ENCODE data around the gene GPATCH4. TPM values are rescaled to one million over a fixed set of nuclear protein-coding genes. Genes with fewer than 3 reads are reported as not detected.

GPATCH4 gene
- total and polyA plus RNA-seq, 2 of the 4 experiments (the other 2 are of a cell fraction) = 32.6 to 41.8 TPM

- no peak within 1 kb of the TSS for H3K27ac ChIP-seq (ENCODE audit: insufficient read depth, low read length)
- no peak within 1 kb of the TSS for H2AFZ ChIP-seq (replicated peaks; ENCODE audit: low read length, poor library complexity)
- no peak within 1 kb of the TSS for H2AK5ac ChIP-seq (ENCODE audit: low read depth, low read length)
- H3K4me1 ChIP-seq (ENCODE audit: control insufficient read depth, insufficient read depth, low read length) = peaks cover 4% of the 10 kb centered on the region; the same call in 1 of the 2 replicates
- no peak within 1 kb of the TSS for H3K23ac ChIP-seq (ENCODE audit: low read depth, low read length)
- intact Hi-C loops (cut with micrococcal nuclease) = no loop called here
- no CpG with 5 or more reads among the region's 7 CpGs for WGBS, 2 experiments (ENCODE audit: extremely low coverage in 2 of 2, insufficient read length in 1 of 2)
- ATAC-seq (ENCODE audit: low read depth) = peak; percentile 32; the same call in 1 of the 2 replicates
- no peak for DNase-seq
- H3K18ac ChIP-seq (ENCODE audit: low read depth, low read length) = no peak within 1 kb of the TSS
- H3K27me3 ChIP-seq (ENCODE audit: control insufficient read depth, insufficient read depth, low read length) = peaks cover 67% of the 10 kb centered on the region
- no peak within 1 kb of the TSS for H2BK120ac ChIP-seq (ENCODE audit: low read depth, low read length)
- H4K8ac ChIP-seq (ENCODE audit: low read depth in 2 of 2, low read length in 2 of 2) = no peak within 1 kb of the TSS
- H3K9me3 ChIP-seq (ENCODE audit: control insufficient read depth, insufficient read depth, low read length) = no peaks in the 10 kb centered on the region
- H3K4ac ChIP-seq (ENCODE audit: low read depth, low read length) = no peak within 1 kb of the TSS
- H3K4me3 ChIP-seq (ENCODE audit: insufficient read depth, low read depth, low read length) = no peak within 1 kb of the TSS
- no peak within 1 kb of the TSS for H3K4me2 ChIP-seq (ENCODE audit: low read depth, low read length)
- CTCF ChIA-PET = interaction anchor here (1.3 kb wide), 1 partner anchor 107 kb away, joined by 4 read pairs; no protein-coding TSS in a partner anchor
- H2BK20ac ChIP-seq (ENCODE audit: low read depth, low read length) = no peak within 1 kb of the TSS
- no peak within 1 kb of the TSS for H2BK5ac ChIP-seq (ENCODE audit: low read depth, low read length, poor library complexity, severe bottlenecking)
- no peaks in the 10 kb centered on the region; the same call in 1 of the 2 replicates for H4K20me1 ChIP-seq (ENCODE audit: insufficient read depth, low read length)
- no peak within 1 kb of the TSS for H4K91ac ChIP-seq (ENCODE audit: insufficient read depth, low read depth, low read length)
- no peak within 1 kb of the TSS for H3K9ac ChIP-seq (ENCODE audit: low read depth, low read length)
- H3K79me1 ChIP-seq (ENCODE audit: low read depth in 1 of 2, low read length in 2 of 2) = no peaks in the 10 kb centered on the region
- no peak within 1 kb of the TSS for H4K5ac ChIP-seq (ENCODE audit: low read depth, low read length)
- no peak for TF ChIP-seq RCOR1 (IDR thresholded peaks at IDR 0.05; ENCODE audit: insufficient replicate concordance, low read length)
- peak; percentile 20; the same call in 1 of the 2 replicates for TF ChIP-seq CTCF (conservative IDR thresholded peaks at IDR 0.05; ENCODE audit: low read depth, low read length)
- in situ Hi-C loops (cut with MboI; ENCODE audit: low sequenced_read_pairs) = no loop called here
- no peaks in the 10 kb centered on the region for H3K9me1 ChIP-seq (ENCODE audit: insufficient read depth, low read length)
- no peak within 1 kb of the TSS for H3K14ac ChIP-seq (replicated peaks; ENCODE audit: low read depth, low read length)
- no peak within 1 kb of the TSS for H2AK9ac ChIP-seq (replicated peaks; ENCODE audit: low read depth, low read length, poor library complexity)
- no peaks in the 10 kb centered on the region for H3K36me3 ChIP-seq (ENCODE audit: control insufficient read depth, insufficient read depth, low read length)
- BruUV-seq (replicated peaks) = no TSS peak
- dilution Hi-C loops (cut with HindIII; ENCODE audit: low sequenced_read_pairs, unreplicated experiment) = no loop called here
- no peak within 1 kb of the TSS for H2BK15ac ChIP-seq (ENCODE audit: low read depth, low read length)
- H3K56ac ChIP-seq (ENCODE audit: extremely low read depth, insufficient read depth, low read length) = no peak within 1 kb of the TSS
- POLR2A ChIA-PET (ENCODE audit: unreplicated experiment) = no interaction called here
Measured at GRCh38 chr1:156618853-156619581, 17.7 kb upstream of the GPATCH4 start, which contains the start of gene HAPLN2. Gene HAPLN2 (plus strand): TSS chr1:156619415. CDS start chr1:156623491, 4,076 bp downstream.

Data from IMR-90 (cell line).